Testis (tissue), 3 donors: ENCODE measurements around the gene POU6F2. TPM values are rescaled to one million over a fixed set of nuclear protein-coding genes. Genes with fewer than 3 reads are reported as not detected.

Source experiments
- DNase-seq: peaks from one replicate; pipeline ENCODE4 v3.0.0-alpha.2; 2019
- H3K27ac ChIP-seq, 2 donors: fragments of 200-600 bp; sonication (generic); one replicate each; pipeline ENCODE4 v1.5.1; 2019
- H3K27me3 ChIP-seq: fragments of 200-600 bp; sonication (generic); one replicate; pipeline ENCODE4 v1.5.1; 2019
- H3K36me3 ChIP-seq: fragments of 200-600 bp; sonication (generic); one replicate; pipeline ENCODE4 v1.5.1; 2017; ENCODE audit warnings: low read depth; ENCODE audit errors: missing control alignments
- H3K4me1 ChIP-seq: fragments of 200-600 bp; sonication (generic); one replicate; pipeline ENCODE4 v1.5.1; 2019
- H3K4me3 ChIP-seq, 2 donors: fragments of 200-600 bp; sonication (generic); one replicate each; pipeline ENCODE4 v1.5.1; 2017 to 2019
- H3K9me3 ChIP-seq: fragments of 200-600 bp; sonication (generic); one replicate; pipeline ENCODE4 v1.5.1; 2017
- CTCF ChIP-seq, 3 experiments: fragments of 450-650 bp in 2 of 3; fragments of 200-600 bp in 1 of 3; sonication (generic) in 1 of 3; IDR thresholded peaks; one replicate each; pipeline ENCODE4 v1.5.1; 2016 to 2019; ENCODE audit warnings: antibody characterized with exemption in 3 of 3, mild to moderate bottlenecking in 2 of 3, moderate library complexity in 1 of 3
- POLR2A ChIP-seq: fragments of 450-650 bp; IDR thresholded peaks from one replicate; pipeline ENCODE4 v1.6.1; 2017; ENCODE audit warnings: antibody characterized with exemption, mild to moderate bottlenecking, moderate library complexity
- WGBS, 2 donors: methylation state at CpG; one replicate each; pipeline ENCODE4 v1.1.5; 2018; 5-methylcytosine and 5-hydroxymethylcytosine counted together
- intact Hi-C: fragments of 100-400 bp; cut with DNase I; formaldehyde crosslinking; loops from one replicate; pipeline ENCODE4 v1.15.1; 2023; ENCODE audit warnings: low total_unique reads
- polyA plus RNA-seq: library from polyadenylated mRNA; stranded (reverse); fragments of 350-450 nt; fragmentation: Illumina TruSeq; extraction: RNeasy Lipid Tissue Mini Kit (QIAGEN cat#74804); gene quantifications from one replicate; pipeline ENCODE4 v1.2.3, GENCODE V29; 2014; ENCODE audit warnings: low read depth, low replicate concordance; ENCODE audit not compliant: insufficient read depth
- total RNA-seq, 2 donors: library from RNA; depleted of rRNA; stranded (reverse); fragments of >200 nt; gene quantifications; one replicate each; pipeline ENCODE4 v1.2.3, GENCODE V29; 2016

Gene POU6F2
- total and polyA plus RNA-seq, 3 donors from 2014 or later = 1.3 to 3.4 (median 1.7) TPM

DNA sequence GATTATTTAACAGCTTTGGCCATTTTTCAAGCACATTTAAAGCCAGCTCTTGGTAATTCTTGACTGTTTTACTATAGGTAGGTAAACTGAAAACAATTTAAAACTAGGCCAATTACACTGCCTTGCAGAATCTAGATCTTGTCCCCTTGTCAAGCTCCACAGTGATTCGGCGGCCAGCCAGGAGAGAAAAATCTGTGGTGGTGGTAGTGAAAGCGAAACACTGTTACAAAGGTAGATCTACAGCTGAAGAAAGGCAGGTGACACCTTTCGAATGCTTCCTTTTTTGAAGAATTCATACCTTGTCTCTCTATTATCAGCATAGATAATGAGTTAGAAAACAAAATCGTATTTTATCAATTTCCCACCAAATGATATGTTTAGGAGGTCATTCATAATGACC is 218.3 kb downstream of the POU6F2 start:
- Histone ChIP-seq H3K4me3 (no peak overlapping the region), H3K27ac (no peak overlapping the region), H3K27me3 (no peaks in the 10 kb centered on the region), H3K4me1 (no peaks in the 10 kb centered on the region), H3K9me3 (no peaks in the 10 kb centered on the region), H3K36me3 (no peaks in the 10 kb centered on the region)
- intact Hi-C loops = no loop called here
- no peak for DNase-seq
- TF ChIP-seq CTCF (IDR thresholded peaks at IDR 0.05) = no peak
- TF ChIP-seq POLR2A = no peak
- WGBS, 2 donors = 65 to 73% methylated on average over 5 of the region's 5 CpGs

- DNase-seq = no peak
- Histone ChIP-seq H3K27ac (no peak overlapping the region), H3K27me3 (no peaks in the 10 kb centered on the region), H3K4me1 (no peaks in the 10 kb centered on the region), H3K36me3 (no peaks in the 10 kb centered on the region), H3K9me3 (no peaks in the 10 kb centered on the region), H3K4me3 (no peak overlapping the region)
- intact Hi-C loops = no loop called here
- TF ChIP-seq POLR2A = no peak
- TF ChIP-seq CTCF (IDR thresholded peaks at IDR 0.05) = no peak
- 87 to 93% methylated on average over 1 of the region's 1 CpG for WGBS, 2 donors
These were observed 220.1 kb downstream of the POU6F2 start for GRCh38 chr7:39197831-39198230.

GRCh38 chr7:39198556-39198955 is 220.8 kb downstream of the POU6F2 start:
- WGBS, 2 donors = 81 to 85% methylated on average over 2 of the region's 2 CpGs
- H3K36me3 ChIP-seq = no peaks in the 10 kb centered on the region
- H3K4me1 ChIP-seq = no peaks in the 10 kb centered on the region
- no peak overlapping the region for H3K4me3 ChIP-seq
- TF ChIP-seq POLR2A = no peak
- intact Hi-C loops = no loop called here
- no peaks in the 10 kb centered on the region for H3K9me3 ChIP-seq
- no peak for DNase-seq
- no peak overlapping the region for H3K27ac ChIP-seq
- no peaks in the 10 kb centered on the region for H3K27me3 ChIP-seq

- 83 to 85% methylated on average over 4 of the region's 4 CpGs for WGBS, 2 donors
- no peaks in the 10 kb centered on the region for H3K36me3 ChIP-seq
- TF ChIP-seq CTCF (IDR thresholded peaks at IDR 0.05) (no peak), POLR2A (no peak)
- intact Hi-C loops = no loop called here
- no peak overlapping the region for H3K4me3 ChIP-seq
- H3K9me3 ChIP-seq = no peaks in the 10 kb centered on the region
- DNase-seq = no peak
- no peak overlapping the region for H3K27ac ChIP-seq
- H3K27me3 ChIP-seq = no peaks in the 10 kb centered on the region
- H3K4me1 ChIP-seq = no peaks in the 10 kb centered on the region
These were observed 221.3 kb downstream of the POU6F2 start for GRCh38 chr7:39199006-39199405.

GRCh38 chr7:39199951-39200350 is 222.2 kb downstream of the POU6F2 start:
- intact Hi-C loops = no loop called here
- H3K27ac ChIP-seq = no peak overlapping the region
- 81 to 82% methylated on average over 5 of the region's 5 CpGs for WGBS, 2 donors
- H3K4me3 ChIP-seq = no peak overlapping the region
- no peaks in the 10 kb centered on the region for H3K4me1 ChIP-seq
- DNase-seq = no peak
- TF ChIP-seq POLR2A (no peak), CTCF (IDR thresholded peaks at IDR 0.05) (no peak)
- no peaks in the 10 kb centered on the region for H3K36me3 ChIP-seq
- H3K9me3 ChIP-seq = no peaks in the 10 kb centered on the region
- H3K27me3 ChIP-seq = no peaks in the 10 kb centered on the region
